Mucosa of descending colon (tissue), 3 donors: ENCODE data around the gene TNFRSF25. TPM values are rescaled to one million over a fixed set of nuclear protein-coding genes. Genes with fewer than 3 reads are reported as not detected.

ENCODE experiments used
- ATAC-seq: fragments of 200-7000 bp; cut with Tn5 transposase; one replicate; pipeline ENCODE4 v1.9.1; 2020; ENCODE audit warnings: mild to moderate bottlenecking, moderate library complexity
- DNase-seq, 3 donors: peaks; one replicate each; pipeline ENCODE4 v3.0.0-alpha.2; 2020
- H3K36me3 ChIP-seq: fragments of 200-600 bp; one replicate; pipeline ENCODE4 v1.8.0; 2021; ENCODE audit warnings: low read depth, mild to moderate bottlenecking
- H3K4me1 ChIP-seq: fragments of 200-600 bp; one replicate; pipeline ENCODE4 v1.8.0; 2021; ENCODE audit warnings: low read depth, mild to moderate bottlenecking
- H3K4me3 ChIP-seq: fragments of 200-600 bp; one replicate; pipeline ENCODE4 v1.8.0; 2021; ENCODE audit warnings: mild to moderate bottlenecking
- H3K9me3 ChIP-seq: fragments of 200-600 bp; one replicate; pipeline ENCODE4 v1.8.0; 2021; ENCODE audit warnings: mild to moderate bottlenecking
- intact Hi-C, 2 donors: fragments of 100-400 bp; cut with DNase I in 1 of 2; cut with micrococcal nuclease in 1 of 2; formaldehyde crosslinking; loops; one replicate each; pipeline versions ENCODE4 v1.11.0 to v1.11.1; 2022; cut with DNase I, micrococcal nuclease
- total RNA-seq, 3 donors: library from RNA; stranded (reverse); fragmentation: NEBNext Ultra II Directional in 2 of 3; extraction: Animal tissue kit (Norgen Biotek cat#: 25700) in 2 of 3; gene quantifications; one replicate each; pipeline versions ENCODE4 v1.2.1 to v1.2.4, GENCODE V29; 2021 to 2023
- TF ChIP-seq, protein P1 (sequence below): fragments of 200-600 bp; IDR thresholded peaks from one replicate; pipeline ENCODE4 v1.8.0; 2022; ENCODE audit warnings: antibody characterized with exemption, mild to moderate bottlenecking
- donor health status: DM: no; HTN: no; CAD: no; lungs with moderate emphysema.
- donor health status: DM: no; HTN: no; CAD: no.
- donor health status: DM: no; HTN: yes; CAD: no.

TNFRSF25 gene
- total RNA-seq, 3 donors from 2014 or later: 18.3 to 45.1 (median 35.3) TPM

GRCh38 chr1:6489383-6489765 lies 23.4 kb upstream of the TNFRSF25 start:
- TF ChIP-seq, protein P1, sequence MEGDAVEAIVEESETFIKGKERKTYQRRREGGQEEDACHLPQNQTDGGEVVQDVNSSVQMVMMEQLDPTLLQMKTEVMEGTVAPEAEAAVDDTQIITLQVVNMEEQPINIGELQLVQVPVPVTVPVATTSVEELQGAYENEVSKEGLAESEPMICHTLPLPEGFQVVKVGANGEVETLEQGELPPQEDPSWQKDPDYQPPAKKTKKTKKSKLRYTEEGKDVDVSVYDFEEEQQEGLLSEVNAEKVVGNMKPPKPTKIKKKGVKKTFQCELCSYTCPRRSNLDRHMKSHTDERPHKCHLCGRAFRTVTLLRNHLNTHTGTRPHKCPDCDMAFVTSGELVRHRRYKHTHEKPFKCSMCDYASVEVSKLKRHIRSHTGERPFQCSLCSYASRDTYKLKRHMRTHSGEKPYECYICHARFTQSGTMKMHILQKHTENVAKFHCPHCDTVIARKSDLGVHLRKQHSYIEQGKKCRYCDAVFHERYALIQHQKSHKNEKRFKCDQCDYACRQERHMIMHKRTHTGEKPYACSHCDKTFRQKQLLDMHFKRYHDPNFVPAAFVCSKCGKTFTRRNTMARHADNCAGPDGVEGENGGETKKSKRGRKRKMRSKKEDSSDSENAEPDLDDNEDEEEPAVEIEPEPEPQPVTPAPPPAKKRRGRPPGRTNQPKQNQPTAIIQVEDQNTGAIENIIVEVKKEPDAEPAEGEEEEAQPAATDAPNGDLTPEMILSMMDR: no peak
- intact Hi-C loops: no loop called here
- ATAC-seq (no peak), DNase-seq (peak in 2 of 3 donors; percentile 31 to 49)
- H3K36me3 ChIP-seq: no peaks in the 10 kb centered on the region
- H3K9me3 ChIP-seq: no peaks in the 10 kb centered on the region
- H3K4me1 ChIP-seq: peaks cover 32% of the 10 kb centered on the region
- no peak overlapping the region for H3K4me3 ChIP-seq

DNA sequence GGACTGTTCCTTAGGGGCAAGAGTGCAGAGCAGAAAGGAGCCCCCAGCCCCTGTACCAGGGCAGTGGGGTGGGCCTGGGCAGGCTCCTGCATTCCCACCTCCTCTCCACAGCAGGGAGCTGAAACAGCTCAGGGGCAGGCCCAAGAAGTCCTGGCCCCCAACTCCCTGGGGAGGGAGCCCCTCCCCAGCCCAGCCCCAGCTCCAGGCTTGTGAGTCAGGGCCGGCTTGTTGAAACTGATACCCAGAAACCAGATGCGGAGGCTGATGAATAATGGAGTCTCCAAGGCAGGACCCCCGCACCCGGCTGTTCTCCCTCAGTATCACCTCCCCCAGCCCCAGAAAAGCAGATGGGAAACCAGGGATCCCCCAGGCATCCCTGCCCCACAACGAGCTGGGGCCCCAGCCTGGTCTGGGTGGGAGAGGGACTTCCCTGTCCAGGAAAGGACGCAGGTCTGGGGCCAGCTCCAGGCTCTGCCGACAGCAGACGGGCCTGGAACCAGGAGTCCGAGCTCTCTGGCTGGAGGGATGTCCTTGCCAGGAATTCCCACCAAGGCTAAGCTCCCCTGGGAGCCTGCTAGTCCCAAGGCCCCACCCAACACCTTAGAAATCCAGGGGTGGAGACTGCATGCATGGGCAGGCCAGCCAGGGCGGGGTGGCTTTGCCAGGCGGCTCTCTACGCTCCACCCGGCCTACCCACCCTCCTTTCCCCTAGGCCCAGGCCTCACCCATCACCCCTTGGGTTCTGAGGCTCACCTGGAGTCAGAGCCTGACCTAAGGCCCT lies 22.8 kb upstream of the TNFRSF25 start:
- intact Hi-C loops: no loop called here
- ATAC-seq (peak; percentile 60), DNase-seq (peak; percentile 80 to 83 (median 82))

DNA sequence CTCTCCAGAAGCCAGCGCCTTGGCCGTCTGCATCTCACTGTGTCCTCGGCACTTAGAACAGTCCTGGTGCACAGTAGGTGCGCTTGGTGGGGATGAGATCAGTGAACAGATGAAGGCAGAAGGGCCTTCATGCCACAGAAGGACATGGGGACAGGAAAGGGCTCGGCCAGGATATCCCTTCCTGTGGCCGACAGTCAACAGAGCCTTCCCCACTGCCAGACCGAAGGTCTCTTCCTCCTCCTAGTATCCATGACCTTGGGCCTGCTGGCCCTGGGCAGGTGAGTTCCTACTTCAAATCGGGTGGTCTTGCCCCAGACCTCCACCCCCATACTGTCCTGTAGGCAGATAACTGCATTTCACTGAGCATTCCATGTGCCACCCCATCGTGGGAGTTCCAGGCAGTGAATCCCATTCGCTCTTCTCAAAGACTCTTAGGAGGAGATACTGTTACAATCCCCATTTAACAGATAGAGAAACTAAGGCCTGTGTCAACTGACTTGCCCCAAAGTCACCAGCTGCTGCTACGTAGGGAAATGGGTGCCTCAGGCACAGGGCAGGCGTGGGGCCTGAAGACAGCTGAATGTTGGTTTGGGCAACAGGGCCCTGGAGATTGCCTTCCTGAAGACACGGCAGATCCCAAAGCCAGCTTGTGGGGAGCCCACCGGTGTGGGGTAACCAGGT lies 22.0 kb upstream of the TNFRSF25 start:
- no peak overlapping the region for H3K4me3 ChIP-seq
- TF ChIP-seq, protein P1: no peak
- ATAC-seq (no peak), DNase-seq (no peak)
- H3K9me3 ChIP-seq: no peaks in the 10 kb centered on the region
- intact Hi-C loops: no loop called here
- H3K4me1 ChIP-seq: peaks cover 40% of the 10 kb centered on the region
- H3K36me3 ChIP-seq: no peaks in the 10 kb centered on the region

More for the DNA sequence above, 22.8 kb upstream of the TNFRSF25 start:
- Histone ChIP-seq H3K9me3 (no peaks in the 10 kb centered on the region), H3K4me3 (no peak overlapping the region), H3K4me1 (peaks cover 33% of the 10 kb centered on the region), H3K36me3 (no peaks in the 10 kb centered on the region)
- TF ChIP-seq, protein P1: no peak

- H3K4me3 ChIP-seq: no peak overlapping the region
- ATAC-seq: peak; percentile 61
- peak; percentile 87 to 96 (median 93) for DNase-seq
- H3K4me1 ChIP-seq: peaks cover 43% of the 10 kb centered on the region
- H3K9me3 ChIP-seq: no peaks in the 10 kb centered on the region
- intact Hi-C loops: no loop called here
- H3K36me3 ChIP-seq: no peaks in the 10 kb centered on the region
- TF ChIP-seq, protein P1: peak; percentile 67
Measured at GRCh38 chr1:6486433-6487011, 20.5 kb upstream of the TNFRSF25 start.

DNA sequence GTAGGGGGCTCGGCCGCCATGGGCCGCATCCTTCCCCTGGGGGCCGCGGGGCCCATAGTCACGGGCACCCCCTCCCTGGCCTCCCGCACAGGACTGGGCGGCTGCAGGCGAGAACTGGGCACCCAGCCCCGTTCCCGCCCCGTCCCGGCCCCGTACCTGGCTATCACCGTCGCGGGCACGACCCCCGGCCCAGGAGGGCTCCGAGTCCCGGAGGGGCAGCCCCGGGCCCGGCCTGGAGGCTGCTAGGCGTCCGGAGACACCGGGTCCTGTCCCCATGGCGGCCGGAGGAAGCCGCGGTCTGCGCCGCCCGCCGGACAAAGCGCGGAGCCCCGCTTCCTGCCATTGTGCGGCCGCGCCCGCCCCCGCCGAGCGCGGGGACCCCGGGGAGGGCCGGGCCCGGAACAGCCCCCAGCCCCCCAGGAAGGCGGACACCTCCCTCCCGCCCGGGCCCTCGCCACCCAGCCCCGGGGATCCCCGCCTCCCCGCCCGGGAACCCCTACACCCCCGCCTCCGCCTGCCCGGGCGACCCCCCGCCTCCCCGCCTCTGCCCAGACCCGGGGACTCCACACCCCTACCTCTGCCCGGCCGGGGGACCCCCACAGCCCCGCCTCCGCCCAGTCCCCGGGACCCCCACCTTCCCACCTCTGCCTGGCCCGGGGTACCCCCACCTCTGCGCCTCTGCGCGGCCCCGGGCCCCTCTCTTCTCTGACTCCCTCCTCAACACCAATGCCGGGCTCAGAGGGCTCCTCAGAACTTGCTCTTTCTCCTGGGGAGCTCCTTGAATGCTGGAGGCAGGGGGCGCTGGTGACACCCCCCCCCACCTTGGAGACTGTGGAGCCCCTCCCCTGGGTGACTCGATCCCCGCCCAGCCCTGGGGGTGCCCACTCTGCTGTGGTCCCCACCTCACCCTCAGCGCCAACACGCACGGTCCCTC lies 19.5 kb upstream of the TNFRSF25 start:
- intact Hi-C loops: no loop called here
- TF ChIP-seq, protein P1: no peak
- peak; percentile 0 for ATAC-seq
- no peaks in the 10 kb centered on the region for H3K9me3 ChIP-seq
- no peaks in the 10 kb centered on the region for H3K36me3 ChIP-seq
- H3K4me1 ChIP-seq: peaks cover 39% of the 10 kb centered on the region
- H3K4me3 ChIP-seq: no peak overlapping the region
- DNase-seq: peak in 1 of 3 donors; percentile 29
